Lower lobe of right lung (tissue), 2 donors: ENCODE data around the gene LENG9. TPM values are rescaled to one million over a fixed set of nuclear protein-coding genes. Genes with fewer than 3 reads are reported as not detected.
"Not testable (repeated sequence)": the region's sequence is repeated elsewhere in the genome, so short reads cannot be mapped to it uniquely, and the experiment has no call there.

Experiments
- ATAC-seq, 2 donors: fragments of 200-7000 bp; cut with Tn5 transposase; one replicate each; pipeline ENCODE4 v1.9.1; 2020 to 2022; ENCODE audit warnings: mild to moderate bottlenecking in 2 of 2, moderate library complexity in 2 of 2
- DNase-seq: peaks from one replicate; pipeline ENCODE4 v3.0.0-alpha.2; 2020
- H3K27ac ChIP-seq: fragments of 200-600 bp; one replicate; pipeline ENCODE4 v1.8.0; 2022
- H3K27me3 ChIP-seq: fragments of 200-600 bp; one replicate; pipeline ENCODE4 v1.8.0; 2022; ENCODE audit warnings: low read depth
- H3K36me3 ChIP-seq: fragments of 200-600 bp; one replicate; pipeline ENCODE4 v1.8.0; 2022; ENCODE audit warnings: mild to moderate bottlenecking
- H3K4me1 ChIP-seq: fragments of 200-600 bp; one replicate; pipeline ENCODE4 v1.8.0; 2022
- H3K4me3 ChIP-seq: fragments of 200-600 bp; one replicate; pipeline ENCODE4 v1.8.0; 2022; ENCODE audit warnings: mild to moderate bottlenecking
- H3K9me3 ChIP-seq: fragments of 200-600 bp; one replicate; pipeline ENCODE4 v1.8.0; 2022
- intact Hi-C: fragments of 100-400 bp; cut with DNase I; formaldehyde crosslinking; loops from one replicate; pipeline ENCODE4 v1.11.0; 2022
- total RNA-seq: library from RNA; stranded (reverse); fragmentation: NEBNext Ultra II Directional; extraction: Animal tissue kit (Norgen Biotek cat#: 25700); gene quantifications from one replicate; pipeline ENCODE4 v1.2.1, GENCODE V29; 2021
- TF ChIP-seq, protein P1 (sequence below): fragments of 200-600 bp; IDR thresholded peaks from one replicate; pipeline ENCODE4 v1.8.0; 2022; ENCODE audit warnings: antibody characterized with exemption, mild to moderate bottlenecking
- donor health status: DM: no; HTN: yes; CAD: no; lungs with severe emphysema.

The LENG9 gene
- total RNA-seq, 1 donor from 2014 or later: 7.3 TPM

DNA sequence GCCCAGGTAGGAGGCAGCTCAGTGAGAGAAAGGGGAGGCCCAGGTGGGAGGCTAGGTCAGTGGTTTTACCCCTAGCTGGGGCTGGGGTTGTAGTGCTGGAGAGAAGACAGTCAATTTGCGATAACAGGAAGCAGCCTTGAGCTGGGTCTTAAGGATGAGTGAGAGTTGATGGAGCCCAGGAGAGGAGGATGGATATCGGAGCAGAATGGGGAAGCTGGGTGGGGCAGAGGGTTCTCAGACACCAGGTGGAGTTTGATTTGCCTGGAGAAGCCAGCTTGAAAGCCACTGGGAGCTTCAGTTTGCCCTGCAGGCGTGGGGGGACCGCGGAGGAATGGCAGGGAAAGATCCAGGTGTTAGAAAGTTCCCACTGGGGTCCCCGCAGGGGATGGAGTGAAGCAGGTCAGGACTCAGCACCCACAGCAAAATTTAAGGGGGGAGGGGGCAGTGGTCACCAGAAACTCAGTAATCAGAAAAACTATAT lies 10.4 kb upstream of the LENG9 start:
- ATAC-seq: no peak
- intact Hi-C loops: no loop called here
- no peak for DNase-seq
- Histone ChIP-seq H3K4me1 (peaks cover 30% of the 10 kb centered on the region), H3K27ac (peak overlapping the region; percentile 72), H3K36me3 (no peaks in the 10 kb centered on the region), H3K4me3 (no peak overlapping the region), H3K9me3 (no peaks in the 10 kb centered on the region), H3K27me3 (peaks cover 32% of the 10 kb centered on the region)
- TF ChIP-seq, protein P1, sequence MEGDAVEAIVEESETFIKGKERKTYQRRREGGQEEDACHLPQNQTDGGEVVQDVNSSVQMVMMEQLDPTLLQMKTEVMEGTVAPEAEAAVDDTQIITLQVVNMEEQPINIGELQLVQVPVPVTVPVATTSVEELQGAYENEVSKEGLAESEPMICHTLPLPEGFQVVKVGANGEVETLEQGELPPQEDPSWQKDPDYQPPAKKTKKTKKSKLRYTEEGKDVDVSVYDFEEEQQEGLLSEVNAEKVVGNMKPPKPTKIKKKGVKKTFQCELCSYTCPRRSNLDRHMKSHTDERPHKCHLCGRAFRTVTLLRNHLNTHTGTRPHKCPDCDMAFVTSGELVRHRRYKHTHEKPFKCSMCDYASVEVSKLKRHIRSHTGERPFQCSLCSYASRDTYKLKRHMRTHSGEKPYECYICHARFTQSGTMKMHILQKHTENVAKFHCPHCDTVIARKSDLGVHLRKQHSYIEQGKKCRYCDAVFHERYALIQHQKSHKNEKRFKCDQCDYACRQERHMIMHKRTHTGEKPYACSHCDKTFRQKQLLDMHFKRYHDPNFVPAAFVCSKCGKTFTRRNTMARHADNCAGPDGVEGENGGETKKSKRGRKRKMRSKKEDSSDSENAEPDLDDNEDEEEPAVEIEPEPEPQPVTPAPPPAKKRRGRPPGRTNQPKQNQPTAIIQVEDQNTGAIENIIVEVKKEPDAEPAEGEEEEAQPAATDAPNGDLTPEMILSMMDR: no peak

- H3K4me1 ChIP-seq: peaks cover 32% of the 10 kb centered on the region
- peak within 1 kb of the TSS; percentile 54 for H3K4me3 ChIP-seq
- TF ChIP-seq, protein P1: no peak
- H3K27ac ChIP-seq: peak within 1 kb of the TSS; percentile 72
- peaks cover 33% of the 10 kb centered on the region for H3K27me3 ChIP-seq
- H3K36me3 ChIP-seq: no peaks in the 10 kb centered on the region
- peak; percentile 87 for ATAC-seq
- intact Hi-C loops: no loop called here
- no peaks in the 10 kb centered on the region for H3K9me3 ChIP-seq
- peak; percentile 59 for DNase-seq
Observed at GRCh38 chr19:54473071-54473891, 9.7 kb upstream of the LENG9 start, which contains the start of gene CDC42EP5. TSS of gene CDC42EP5 (minus strand) at chr19:54473296. CDS start at chr19:54465547, 7,749 bp downstream.

- TF ChIP-seq, protein P1: no peak
- Histone ChIP-seq H3K9me3 (no peaks in the 10 kb centered on the region), H3K27me3 (peaks cover 33% of the 10 kb centered on the region), H3K36me3 (no peaks in the 10 kb centered on the region), H3K4me1 (peaks cover 32% of the 10 kb centered on the region), H3K27ac (peak overlapping the region; percentile 82), H3K4me3 (peak overlapping the region; percentile 56)
- DNase-seq (peak; percentile 50), ATAC-seq (peak; percentile 38 to 58)
- intact Hi-C loops: no loop called here
Observed at GRCh38 chr19:54470991-54471782, 7.6 kb upstream of the LENG9 start.

DNA sequence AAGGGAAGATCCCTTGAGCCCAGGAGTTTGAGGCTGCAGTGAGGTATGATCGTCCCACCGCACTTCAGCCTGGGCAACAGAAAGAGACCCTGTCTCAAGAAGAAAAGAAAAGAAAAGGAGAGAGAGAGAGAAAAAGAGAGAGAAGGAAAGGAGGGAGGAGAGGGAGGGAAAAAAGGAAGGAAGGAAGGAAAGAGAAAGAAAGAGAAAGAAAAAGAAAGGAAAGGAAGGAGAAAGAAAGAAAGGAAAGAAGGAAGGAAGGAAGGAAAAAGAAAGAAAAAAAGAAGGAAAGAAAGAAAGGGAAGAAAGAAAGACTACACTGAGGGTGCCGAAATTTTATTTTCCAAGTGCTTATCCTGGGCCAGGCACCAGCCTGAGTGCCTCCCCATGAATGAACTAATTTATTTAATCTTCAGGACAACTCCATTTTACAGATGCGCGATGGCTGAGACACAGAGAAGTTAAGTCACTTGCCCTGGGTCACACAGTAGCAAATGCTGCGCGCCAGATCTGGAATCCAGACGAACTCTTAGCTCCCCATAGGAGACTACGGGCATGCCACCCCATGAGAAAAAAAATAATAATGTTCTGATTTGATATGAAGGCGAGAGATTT lies 6.8 kb upstream of the LENG9 start:
- peak overlapping the region; percentile 82 for H3K27ac ChIP-seq
- H3K9me3 ChIP-seq: no peaks in the 10 kb centered on the region
- H3K27me3 ChIP-seq: peaks cover 28% of the 10 kb centered on the region
- ATAC-seq (no peak), DNase-seq (no peak)
- TF ChIP-seq, protein P1: no peak
- intact Hi-C loops: no loop called here
- peaks cover 32% of the 10 kb centered on the region for H3K4me1 ChIP-seq
- H3K4me3 ChIP-seq: peak overlapping the region; percentile 56
- no peaks in the 10 kb centered on the region for H3K36me3 ChIP-seq

- ATAC-seq (no peak), DNase-seq (peak; percentile 63)
- intact Hi-C loops: no loop called here
- no peak overlapping the region for H3K4me3 ChIP-seq
- no peaks in the 10 kb centered on the region for H3K36me3 ChIP-seq
- peaks cover 28% of the 10 kb centered on the region for H3K27me3 ChIP-seq
- peaks cover 36% of the 10 kb centered on the region for H3K4me1 ChIP-seq
- H3K9me3 ChIP-seq: no peaks in the 10 kb centered on the region
- TF ChIP-seq, protein P1: no peak
- H3K27ac ChIP-seq: peak overlapping the region; percentile 75
Observed at GRCh38 chr19:54469496-54469934, 5.9 kb upstream of the LENG9 start.

DNA sequence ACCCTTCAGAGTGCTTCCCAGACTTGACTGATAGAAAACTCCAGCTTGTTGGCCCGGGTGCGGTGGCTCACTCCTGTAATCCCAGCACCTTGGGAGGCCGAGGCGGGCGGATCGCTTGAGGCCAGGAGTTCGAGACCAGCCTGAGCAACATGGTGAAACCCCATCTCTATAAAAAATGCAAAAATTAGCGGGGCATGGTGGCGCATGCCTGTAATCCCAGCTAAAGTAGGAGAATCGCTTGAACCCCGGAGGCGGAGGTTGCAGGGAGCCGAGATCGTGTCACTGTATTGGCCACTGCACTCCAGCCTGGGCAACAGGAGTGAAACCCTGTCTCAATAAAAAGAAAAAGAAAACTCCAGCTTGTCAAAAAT lies 2.5 kb upstream of the LENG9 start:
- DNase-seq: peak; percentile 45

More for the DNA sequence above, 2.5 kb upstream of the LENG9 start:
- intact Hi-C loops, H3K4me3 ChIP-seq, H3K9me3 ChIP-seq, H3K27ac ChIP-seq, ATAC-seq: not testable (repeated sequence)
- peaks cover 12% of the 10 kb centered on the region for H3K36me3 ChIP-seq
- peaks cover 22% of the 10 kb centered on the region for H3K27me3 ChIP-seq
- H3K4me1 ChIP-seq: peaks cover 52% of the 10 kb centered on the region
